PC-9 (cell line): ENCODE data around the gene RNF144A.

ENCODE experiments used
- CTCF ChIP-seq: fragments of 200-600 bp; sonication (generic); conservative IDR thresholded peaks from 2 replicates; pipeline ENCODE4 v1.6.1; 2017; ENCODE audit warnings: mixed run types, antibody characterized with exemption, mild to moderate bottlenecking, moderate library complexity
- EZH2 ChIP-seq: fragments of 200-600 bp; sonication (generic); IDR thresholded peaks from 2 replicates; pipeline ENCODE4 v1.8.0; 2017; ENCODE audit warnings: antibody characterized with exemption, low read depth

GRCh38 chr2:6940820-6941219, 23.6 kb downstream of the RNF144A start:
- TF ChIP-seq CTCF, result no peak
- TF ChIP-seq EZH2, result no peak
